Measurements from ENCODE around the gene FTO. TPM values are rescaled to one million over a fixed set of nuclear protein-coding genes. Genes with fewer than 3 reads are reported as not detected.

The FTO gene
- total RNA-seq, 2 donors from 2014 or later: 73.6 to 90.6 TPM

DNA sequence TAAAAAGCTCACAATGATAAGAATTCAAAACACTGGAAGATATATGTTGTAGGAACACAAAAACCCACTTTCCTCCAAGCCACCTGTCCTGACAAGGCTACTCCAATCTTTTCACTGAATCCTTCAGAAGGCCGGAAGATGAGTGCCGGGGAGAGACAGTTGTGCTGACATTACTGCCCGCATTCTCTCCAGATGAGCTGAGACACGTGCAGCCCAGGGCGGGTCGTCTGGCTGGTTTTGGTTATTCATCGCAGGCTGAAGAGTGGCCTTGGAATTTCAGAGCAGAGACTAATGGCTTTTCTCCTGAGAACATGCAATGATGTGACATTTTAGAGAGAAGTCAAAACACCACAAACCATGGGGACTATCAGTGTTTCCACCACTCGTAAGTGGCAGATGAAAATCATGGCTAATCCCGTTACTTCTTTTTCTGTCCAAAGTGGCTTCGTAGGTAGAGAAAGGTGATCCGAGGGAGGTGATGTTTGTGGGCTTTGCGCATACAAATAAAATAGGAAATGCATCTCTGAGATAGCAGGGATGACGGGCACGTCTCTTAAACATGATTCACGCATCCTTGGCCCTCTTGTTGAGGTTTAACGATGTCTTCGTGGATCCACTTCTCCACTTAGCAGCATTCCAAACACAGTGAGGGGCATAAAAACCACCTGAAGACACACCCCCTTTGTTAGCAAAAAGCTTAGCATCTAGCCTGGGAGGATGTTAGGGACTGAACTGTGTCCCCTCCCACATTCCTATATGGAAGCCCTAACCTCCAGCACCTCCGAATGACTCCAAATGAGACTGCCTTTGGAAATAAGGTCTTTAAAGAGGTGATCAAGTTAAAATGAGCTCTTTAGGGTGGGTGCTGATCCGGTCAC, 448.6 kb downstream of the FTO start:
- Histone ChIP-seq H3K36me3 (no peaks in the 10 kb centered on the region), H3K9me3 (peaks cover 0 to 6% of the 10 kb centered on the region in 2 donors), H3K27ac (no peak overlapping the region), H3K27me3 (no peaks in the 10 kb centered on the region), H3K4me1 (no peaks in the 10 kb centered on the region), H3K4me3 (no peak overlapping the region)
- TF ChIP-seq, protein P1, sequence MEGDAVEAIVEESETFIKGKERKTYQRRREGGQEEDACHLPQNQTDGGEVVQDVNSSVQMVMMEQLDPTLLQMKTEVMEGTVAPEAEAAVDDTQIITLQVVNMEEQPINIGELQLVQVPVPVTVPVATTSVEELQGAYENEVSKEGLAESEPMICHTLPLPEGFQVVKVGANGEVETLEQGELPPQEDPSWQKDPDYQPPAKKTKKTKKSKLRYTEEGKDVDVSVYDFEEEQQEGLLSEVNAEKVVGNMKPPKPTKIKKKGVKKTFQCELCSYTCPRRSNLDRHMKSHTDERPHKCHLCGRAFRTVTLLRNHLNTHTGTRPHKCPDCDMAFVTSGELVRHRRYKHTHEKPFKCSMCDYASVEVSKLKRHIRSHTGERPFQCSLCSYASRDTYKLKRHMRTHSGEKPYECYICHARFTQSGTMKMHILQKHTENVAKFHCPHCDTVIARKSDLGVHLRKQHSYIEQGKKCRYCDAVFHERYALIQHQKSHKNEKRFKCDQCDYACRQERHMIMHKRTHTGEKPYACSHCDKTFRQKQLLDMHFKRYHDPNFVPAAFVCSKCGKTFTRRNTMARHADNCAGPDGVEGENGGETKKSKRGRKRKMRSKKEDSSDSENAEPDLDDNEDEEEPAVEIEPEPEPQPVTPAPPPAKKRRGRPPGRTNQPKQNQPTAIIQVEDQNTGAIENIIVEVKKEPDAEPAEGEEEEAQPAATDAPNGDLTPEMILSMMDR (IDR thresholded peaks at IDR 0.05): no peak
- no peak for DNase-seq (ENCODE audit: low spot score)

GRCh38 chr16:54153240-54153934, 449.4 kb downstream of the FTO start:
- no peak overlapping the region for H3K27ac ChIP-seq

GRCh38 chr16:54156349-54156748, 452.4 kb downstream of the FTO start:
- Histone ChIP-seq H3K36me3 (no peaks in the 10 kb centered on the region), H3K27ac (no peak overlapping the region), H3K9me3 (no peaks in the 10 kb centered on the region), H3K4me1 (no peaks in the 10 kb centered on the region), H3K27me3 (no peaks in the 10 kb centered on the region), H3K4me3 (no peak overlapping the region)
- no peak for DNase-seq (ENCODE audit: low spot score)
- TF ChIP-seq, protein P1 (IDR thresholded peaks at IDR 0.05): no peak

More at GRCh38 chr16:54153240-54153934, 449.4 kb downstream of the FTO start:
- no peak for DNase-seq (ENCODE audit: low spot score)
- TF ChIP-seq, protein P1 (IDR thresholded peaks at IDR 0.05): no peak
- H3K36me3 ChIP-seq: no peaks in the 10 kb centered on the region
- no peaks in the 10 kb centered on the region for H3K4me1 ChIP-seq
- H3K9me3 ChIP-seq: peaks cover 0 to 6% of the 10 kb centered on the region in 2 donors
- no peaks in the 10 kb centered on the region for H3K27me3 ChIP-seq
- H3K4me3 ChIP-seq: no peak overlapping the region

GRCh38 chr16:54158986-54159385, 455.0 kb downstream of the FTO start:
- no peaks in the 10 kb centered on the region for H3K4me1 ChIP-seq
- H3K36me3 ChIP-seq: no peaks in the 10 kb centered on the region
- no peaks in the 10 kb centered on the region for H3K9me3 ChIP-seq
- TF ChIP-seq, protein P1 (IDR thresholded peaks at IDR 0.05): no peak
- H3K27me3 ChIP-seq: no peaks in the 10 kb centered on the region
- no peak for DNase-seq (ENCODE audit: low spot score)
- H3K27ac ChIP-seq: no peak overlapping the region
- no peak overlapping the region for H3K4me3 ChIP-seq

GRCh38 chr16:54159490-54160080, 455.6 kb downstream of the FTO start:
- Histone ChIP-seq H3K27me3 (no peaks in the 10 kb centered on the region), H3K4me3 (no peak overlapping the region), H3K27ac (no peak overlapping the region), H3K9me3 (no peaks in the 10 kb centered on the region), H3K36me3 (no peaks in the 10 kb centered on the region), H3K4me1 (no peaks in the 10 kb centered on the region)
- TF ChIP-seq, protein P1 (IDR thresholded peaks at IDR 0.05): no peak
- no peak for DNase-seq (ENCODE audit: low spot score)

Measured in right atrium auricular region (tissue), 2 donors.